ENCODE measurements around the gene RNF114.

The RNF114 gene

GRCh38 chr20:49904440-49905214 lies 31.6 kb upstream of the RNF114 start:
- no peak for DNase-seq (ENCODE audit: low read depth in 2 of 2)

DNA sequence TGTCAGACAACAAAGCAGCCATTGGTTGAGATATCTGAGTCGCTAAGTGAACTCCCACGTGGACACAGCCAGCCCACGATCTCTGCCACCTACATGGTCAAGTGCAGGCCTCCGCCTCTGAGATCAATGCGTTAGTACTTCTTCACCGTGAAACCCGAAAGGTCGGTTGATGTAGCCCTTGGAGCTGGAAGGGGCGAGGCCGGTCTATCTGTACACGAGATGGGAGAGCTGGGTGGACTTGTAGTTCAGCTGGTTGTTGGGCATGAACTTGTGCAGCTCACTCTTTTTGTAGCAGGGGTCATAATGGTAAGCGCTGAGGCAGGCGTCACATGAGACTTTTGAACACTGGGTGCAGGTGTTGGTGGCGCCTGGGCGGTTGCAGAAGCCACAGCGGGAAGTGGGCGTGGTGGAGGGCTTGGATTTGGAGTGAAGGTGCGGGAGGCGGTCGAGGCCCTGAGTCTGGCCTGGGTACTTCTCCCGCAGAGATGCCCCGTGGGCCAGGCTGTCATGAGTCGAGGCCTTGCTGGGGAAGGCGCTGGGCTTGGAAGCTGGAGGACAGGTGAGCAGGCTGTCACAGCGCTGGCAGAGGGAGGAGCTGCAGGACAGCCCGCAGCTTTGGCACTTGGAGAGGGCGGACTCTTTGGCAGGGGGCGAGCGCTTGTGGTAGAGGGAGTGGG lies 30.6 kb upstream of the RNF114 start:
- DNase-seq (ENCODE audit: low read depth in 2 of 2) = no peak

DNA sequence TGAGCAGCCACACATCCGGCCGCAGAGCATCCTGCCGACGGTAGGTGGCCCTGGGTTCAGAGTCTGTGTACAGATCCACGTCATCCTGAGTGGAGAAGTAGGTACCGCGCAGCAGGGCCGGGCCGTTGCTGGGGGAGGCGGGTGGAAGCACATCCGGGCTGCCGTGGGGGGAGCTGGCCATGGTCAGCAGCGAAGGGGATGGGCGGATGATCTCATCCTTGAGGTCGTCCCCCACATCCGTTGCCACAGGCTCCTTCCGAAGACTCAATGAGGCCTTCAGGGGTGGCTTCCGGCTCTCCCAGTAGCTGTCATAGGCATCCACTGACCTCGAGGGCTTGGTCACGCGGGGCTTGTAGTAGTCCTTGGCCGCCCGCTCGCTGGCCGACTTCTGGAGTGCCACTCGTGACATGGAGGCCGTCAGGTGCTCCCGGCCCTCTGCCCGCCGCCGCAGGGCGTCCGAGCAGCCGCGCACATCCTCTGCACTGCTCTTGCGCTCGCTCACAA lies 30.0 kb upstream of the RNF114 start:
- no peak for DNase-seq (ENCODE audit: low read depth in 2 of 2)

GRCh38 chr20:49906615-49907154 lies 29.5 kb upstream of the RNF114 start:
- no peak for DNase-seq (ENCODE audit: low read depth in 2 of 2)

- no peak for DNase-seq (ENCODE audit: low read depth in 2 of 2)
These were observed 28.6 kb upstream of the RNF114 start for GRCh38 chr20:49907405-49908257.

- no peak for DNase-seq (ENCODE audit: low read depth in 2 of 2)
These were observed 28.0 kb upstream of the RNF114 start for GRCh38 chr20:49908258-49908565.

GRCh38 chr20:49909499-49910339 lies 26.5 kb upstream of the RNF114 start:
- DNase-seq (ENCODE audit: low read depth in 2 of 2) = no peak

DNA sequence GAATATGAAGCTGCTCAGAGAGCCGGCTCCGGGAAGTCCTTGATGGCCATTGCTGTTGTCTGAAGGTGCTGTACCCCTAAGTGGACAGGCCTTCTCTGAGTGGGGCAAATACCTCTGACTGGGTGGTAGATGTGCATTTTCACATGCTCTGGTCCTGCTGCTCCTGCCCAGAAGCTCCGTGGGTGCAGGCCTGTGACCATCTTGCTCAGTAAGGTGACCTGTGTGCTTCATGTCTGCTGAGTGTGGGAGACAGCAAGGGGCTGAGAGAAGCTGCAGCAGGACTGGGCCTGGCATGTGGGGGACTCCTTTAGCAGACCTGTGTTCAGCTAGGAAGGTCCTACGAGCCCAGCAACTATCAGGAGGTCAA lies 25.9 kb upstream of the RNF114 start:
- no peak for DNase-seq (ENCODE audit: low read depth in 2 of 2)

DNA sequence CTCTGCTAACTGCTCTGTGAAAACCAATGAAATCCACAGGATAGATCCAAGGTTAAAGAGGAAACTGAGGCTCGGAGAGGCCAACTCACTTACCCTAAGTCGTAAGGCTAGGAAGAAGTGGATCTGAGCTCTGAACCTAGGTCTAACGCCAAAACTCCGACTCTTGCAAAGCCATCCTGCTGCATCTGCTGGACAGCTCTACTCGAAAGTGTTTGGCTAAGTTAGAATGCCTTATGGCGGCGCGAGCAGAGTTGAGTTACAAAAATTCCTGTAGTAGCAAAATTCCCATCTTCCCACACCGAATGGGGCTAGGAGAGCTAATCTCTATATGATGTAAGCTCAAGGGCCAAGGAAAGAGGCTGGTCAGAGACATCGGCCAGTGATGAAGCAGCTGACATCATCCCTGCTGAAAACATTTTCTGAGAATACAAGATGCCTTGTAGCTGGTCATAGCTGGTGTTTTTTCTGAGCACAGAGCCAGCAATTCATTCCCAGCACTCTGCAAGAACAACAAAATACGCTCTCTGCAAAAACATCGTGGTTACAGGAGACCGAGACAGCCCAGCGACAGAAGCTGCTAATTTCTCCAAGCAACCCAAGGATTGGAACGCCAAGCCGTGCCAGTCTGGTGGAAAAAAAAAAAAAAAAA lies 22.7 kb upstream of the RNF114 start:
- DNase-seq (ENCODE audit: low read depth in 2 of 2) = no peak

DNA sequence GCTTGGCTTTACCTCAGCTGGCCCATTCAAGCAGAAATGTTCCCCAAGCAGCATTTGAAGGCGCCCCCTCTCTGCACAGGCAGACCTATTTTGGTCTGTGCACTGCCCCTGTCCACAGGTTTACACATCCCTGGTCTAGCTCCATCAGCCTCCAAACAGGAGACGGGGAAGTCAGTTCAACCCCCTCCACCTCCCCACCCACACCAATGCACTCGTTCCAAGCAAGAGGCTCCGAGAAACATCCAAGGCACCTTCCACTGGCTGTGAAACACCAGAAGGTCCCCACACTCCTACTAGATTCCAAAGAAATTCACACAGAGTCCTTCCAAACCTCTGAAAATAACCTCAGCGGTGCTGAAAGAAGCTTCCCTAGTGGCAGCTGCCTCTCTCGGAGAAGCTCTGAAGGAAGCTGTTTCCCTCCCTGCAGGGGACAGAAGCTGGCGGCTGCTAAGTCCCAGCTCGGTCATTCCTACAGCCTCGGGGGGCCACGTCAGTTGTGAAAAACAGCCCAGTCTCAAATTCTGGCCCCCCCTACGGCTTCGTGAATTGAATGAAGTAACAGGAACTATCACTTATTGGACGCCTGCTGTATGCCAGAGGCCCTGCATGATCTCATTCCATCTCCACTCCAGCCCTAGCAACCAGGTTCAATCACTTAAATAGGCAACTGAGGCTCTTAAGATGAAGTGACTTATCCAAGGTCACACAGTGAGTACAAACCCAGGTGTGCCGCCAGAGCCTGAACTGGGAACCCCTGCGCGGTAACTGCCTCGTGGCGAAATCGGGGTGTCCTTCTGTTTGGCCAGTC lies 21.7 kb upstream of the RNF114 start:
- DNase-seq (ENCODE audit: low read depth in 2 of 2) = no peak

DNA sequence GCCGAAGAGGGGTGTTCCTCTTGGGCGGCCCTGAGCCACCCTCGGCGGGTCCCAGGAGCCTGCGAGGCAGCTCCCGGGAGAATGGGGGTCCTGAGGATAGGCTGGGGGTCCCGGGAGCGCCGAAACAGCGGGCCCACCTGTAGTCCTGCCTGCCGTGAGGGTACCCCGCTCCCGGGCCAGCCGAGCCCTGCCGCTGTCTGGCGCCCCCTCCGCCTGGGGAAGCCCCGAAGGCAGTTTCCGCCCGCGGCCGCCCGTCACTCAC lies 21.1 kb upstream of the RNF114 start:
- no peak for DNase-seq (ENCODE audit: low read depth in 2 of 2)

GRCh38 chr20:49915380-49916145 lies 20.6 kb upstream of the RNF114 start, which contains the start of gene SPATA2:
SPATA2 (minus strand) TSS chr20:49915529; CDS start chr20:49908490, 7,039 bp downstream.
- peak; percentile 83 to 91 for DNase-seq (ENCODE audit: low read depth in 2 of 2)

- no peak for DNase-seq (ENCODE audit: low read depth in 2 of 2)
These were observed 19.8 kb upstream of the RNF114 start for GRCh38 chr20:49916146-49917002.

DNA sequence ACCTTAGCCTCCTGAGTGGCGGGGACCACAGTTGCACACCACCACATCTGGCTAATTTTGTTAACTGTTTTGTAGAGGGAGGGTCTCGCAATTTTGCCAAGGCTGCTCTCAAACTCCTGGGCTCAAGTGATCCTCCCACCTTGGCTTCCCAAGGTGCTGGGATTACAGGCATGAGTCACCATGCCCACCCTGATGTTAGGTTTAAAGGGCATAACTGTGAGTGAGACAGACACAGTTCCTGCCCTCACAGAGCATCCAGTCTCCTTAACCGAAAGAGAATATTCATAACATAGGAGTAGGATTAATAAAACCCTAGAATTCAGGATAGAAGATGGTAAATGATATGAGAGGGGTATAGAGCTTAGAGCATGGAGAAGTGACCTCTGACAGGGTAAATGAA lies 17.8 kb upstream of the RNF114 start:
- no peak for DNase-seq (ENCODE audit: low read depth in 2 of 2)

DNA sequence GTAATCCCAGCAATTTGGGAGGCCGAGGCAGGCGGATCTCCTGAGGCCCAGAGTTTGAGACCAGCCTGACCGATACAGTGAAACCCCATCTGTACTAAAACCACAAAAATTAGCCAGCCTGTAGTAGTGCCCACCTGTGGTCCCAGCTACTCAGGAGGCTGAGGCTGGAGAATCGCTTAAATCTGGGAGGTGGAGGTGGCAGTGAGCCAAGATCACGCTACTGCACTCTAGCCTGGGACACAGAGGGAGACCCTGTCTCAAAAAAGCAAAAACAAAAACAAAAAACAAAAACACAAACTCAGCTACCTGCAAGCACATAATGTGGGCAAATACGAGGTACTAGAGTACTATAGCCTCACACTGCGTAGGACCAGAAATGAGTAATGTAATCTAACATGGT lies 17.2 kb upstream of the RNF114 start:
- DNase-seq (ENCODE audit: low read depth in 2 of 2) = no peak

DNA sequence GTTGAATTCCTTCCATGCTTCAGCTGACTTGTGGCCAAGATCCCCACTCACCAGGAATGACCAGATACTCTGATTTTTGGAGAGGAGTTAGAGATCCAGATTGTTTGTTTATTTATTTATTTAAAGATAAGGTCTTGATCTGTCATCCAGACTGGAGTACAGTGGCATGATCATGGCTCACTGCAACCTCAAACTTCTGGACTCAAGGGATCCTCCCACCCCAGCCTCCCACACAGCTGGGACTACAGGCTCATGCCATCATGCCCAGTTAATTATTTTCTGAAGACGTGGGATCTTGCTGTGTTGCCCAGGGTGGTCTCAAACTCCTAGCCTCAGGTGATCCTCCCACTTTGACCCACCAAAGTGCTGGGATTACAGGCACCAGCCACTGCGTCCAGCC lies 16.7 kb upstream of the RNF114 start:
- DNase-seq (ENCODE audit: low read depth in 2 of 2) = no peak

GRCh38 chr20:49924247-49924646 lies 11.9 kb upstream of the RNF114 start:
- no peak for DNase-seq (ENCODE audit: low read depth in 2 of 2)

DNA sequence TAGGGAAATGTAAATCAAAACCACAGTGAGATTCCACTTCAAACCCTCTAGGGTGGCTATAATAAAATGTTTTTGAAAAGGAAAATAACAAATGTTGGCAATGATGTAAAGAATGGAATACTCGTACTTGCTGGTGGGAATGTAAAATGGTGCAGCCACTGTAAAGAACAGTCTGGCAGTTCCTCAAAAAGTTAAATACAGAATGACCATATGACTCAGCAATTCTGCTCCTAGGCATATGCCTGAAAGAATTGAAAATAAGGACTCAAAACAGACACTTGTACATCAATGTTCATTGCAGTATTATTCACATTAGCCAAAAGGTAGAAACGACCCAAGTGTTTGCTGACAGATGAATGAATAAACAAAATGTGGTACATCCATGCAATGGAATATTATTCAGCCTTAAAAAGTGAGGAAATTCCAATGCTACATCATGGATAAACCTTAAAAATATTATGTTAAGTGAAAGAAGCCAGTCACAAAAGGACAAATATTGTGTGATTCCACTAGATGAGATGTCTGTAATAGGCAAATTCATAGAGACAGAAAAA lies 10.2 kb upstream of the RNF114 start:
- DNase-seq (ENCODE audit: low read depth in 2 of 2) = no peak
